ENCODE data around the gene RYK.

GRCh38 chr3:134250717-134251220, at the start of gene RYK:
- TF ChIP-seq POLR2A (IDR thresholded peaks at IDR 0.05; ENCODE audit: low read length) (peak; percentile 84), GATA1 (IDR thresholded peaks at IDR 0.05; ENCODE audit: low read depth, low read length) (no peak)

Data from erythroblast (primary cell).